GOT3 (cell line): Measurements from ENCODE around the gene GNG4.

Experiments
- DNase-seq: peaks from one replicate; lab custom pipeline; 2025; ENCODE audit warnings: mixed read lengths; lab: John Stamatoyannopoulos, UW

Gene GNG4

DNA sequence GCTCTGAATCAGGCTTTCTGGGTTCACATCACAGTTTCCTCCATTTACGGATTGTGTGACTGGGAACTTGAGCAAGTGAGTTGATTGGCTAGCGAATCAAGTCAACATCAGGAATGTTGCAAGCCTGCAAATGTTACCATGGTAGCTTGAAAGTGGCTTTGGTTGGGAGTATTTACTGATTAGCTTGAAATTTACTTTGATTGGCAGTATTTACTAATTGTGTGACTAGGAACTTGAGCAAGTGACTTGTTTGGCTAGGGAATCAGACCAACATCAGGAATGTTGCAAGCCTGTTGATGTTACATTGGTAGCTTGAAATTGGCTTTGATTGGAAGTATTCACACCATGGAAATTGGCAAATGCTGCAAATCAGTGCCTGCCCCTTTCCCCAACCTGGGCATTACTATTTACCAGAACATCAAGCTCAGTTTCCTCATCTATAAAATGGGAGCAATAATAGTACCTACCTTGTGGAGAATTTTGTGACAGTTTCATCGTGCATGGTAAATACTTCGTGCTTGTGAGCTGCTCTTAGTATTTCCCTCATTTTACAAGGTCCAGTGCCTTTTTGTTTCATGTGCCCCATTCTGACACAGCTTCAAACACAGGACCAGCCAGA, 122.3 kb downstream of the GNG4 start:
- no peak for DNase-seq

DNA sequence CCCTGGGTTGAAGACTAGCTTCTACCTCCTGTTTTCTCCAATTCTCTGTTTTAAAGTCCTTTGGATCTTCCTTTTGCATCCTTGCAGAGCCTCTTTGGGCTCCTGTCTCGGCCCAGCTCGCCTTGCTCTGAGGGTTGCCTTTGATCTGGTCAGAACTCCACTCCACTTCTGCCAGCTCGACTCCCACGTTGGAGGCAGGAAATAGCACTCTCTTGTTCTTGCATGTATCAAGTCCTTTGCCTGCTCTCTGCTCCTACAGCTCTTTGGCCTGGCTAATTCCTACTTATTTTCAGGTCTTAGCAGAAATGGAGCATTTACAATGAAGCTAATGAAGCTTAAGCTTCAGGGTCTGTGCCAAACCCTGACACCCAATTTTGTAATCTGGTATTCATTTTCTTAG, 124.3 kb downstream of the GNG4 start:
- DNase-seq = no peak

DNA sequence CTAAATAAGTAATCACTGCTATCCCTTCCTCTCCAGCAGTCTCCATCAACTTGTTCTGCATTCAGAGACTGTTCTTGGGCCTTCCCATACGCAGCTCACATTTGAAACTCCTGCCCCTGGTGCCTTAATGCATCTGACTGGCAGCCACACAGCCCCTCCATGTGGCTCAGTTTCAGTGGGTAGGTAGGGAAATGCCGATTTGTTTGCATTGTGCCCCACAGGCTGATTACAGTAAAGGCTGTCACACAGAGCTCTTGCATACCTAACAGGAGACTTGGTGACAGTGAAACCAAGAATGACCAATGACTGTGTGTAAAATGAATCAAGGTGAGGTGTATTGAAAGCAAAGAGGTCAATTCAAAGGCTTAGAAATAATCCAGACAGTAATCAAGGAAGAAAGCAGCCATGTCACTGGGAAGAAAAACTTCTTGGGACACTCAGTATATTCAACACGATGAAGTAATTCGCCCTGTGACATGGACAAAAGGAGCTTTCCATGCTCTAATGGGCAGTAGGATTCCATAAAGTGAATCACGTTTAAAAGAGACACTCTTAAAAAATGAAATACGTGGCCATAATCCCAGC, 132.6 kb downstream of the GNG4 start:
- DNase-seq = no peak

DNA sequence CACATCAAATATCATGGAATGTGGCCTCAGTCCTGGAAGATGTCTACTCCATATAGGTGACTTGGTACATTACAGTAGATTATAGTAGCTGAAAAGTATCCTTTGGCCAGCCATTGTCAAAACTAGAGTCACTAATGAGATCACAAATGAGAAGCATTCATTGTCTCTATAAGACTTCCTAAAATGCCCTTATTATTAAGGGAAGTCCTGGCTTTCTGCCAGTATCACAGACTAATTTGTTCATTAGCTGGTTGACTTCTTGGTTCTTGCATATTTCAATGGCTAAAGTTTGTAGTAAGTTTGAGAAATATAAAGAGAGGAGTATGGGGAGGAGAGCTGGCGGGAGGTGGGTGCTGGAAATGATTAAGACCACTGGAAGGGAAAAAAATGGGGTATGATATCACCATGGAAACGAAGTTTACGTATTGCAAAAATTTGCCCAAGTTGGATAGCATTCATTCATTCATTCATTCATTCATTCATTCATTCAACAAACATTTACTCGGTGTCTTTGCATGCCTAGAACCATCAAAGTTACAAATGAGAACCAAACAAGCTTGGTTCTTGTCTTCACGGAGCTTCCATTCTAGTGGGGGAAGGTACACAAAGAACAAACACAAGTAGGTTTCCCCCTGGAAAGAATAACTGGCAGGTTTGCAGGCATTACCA, 133.6 kb downstream of the GNG4 start:
- no peak for DNase-seq

DNA sequence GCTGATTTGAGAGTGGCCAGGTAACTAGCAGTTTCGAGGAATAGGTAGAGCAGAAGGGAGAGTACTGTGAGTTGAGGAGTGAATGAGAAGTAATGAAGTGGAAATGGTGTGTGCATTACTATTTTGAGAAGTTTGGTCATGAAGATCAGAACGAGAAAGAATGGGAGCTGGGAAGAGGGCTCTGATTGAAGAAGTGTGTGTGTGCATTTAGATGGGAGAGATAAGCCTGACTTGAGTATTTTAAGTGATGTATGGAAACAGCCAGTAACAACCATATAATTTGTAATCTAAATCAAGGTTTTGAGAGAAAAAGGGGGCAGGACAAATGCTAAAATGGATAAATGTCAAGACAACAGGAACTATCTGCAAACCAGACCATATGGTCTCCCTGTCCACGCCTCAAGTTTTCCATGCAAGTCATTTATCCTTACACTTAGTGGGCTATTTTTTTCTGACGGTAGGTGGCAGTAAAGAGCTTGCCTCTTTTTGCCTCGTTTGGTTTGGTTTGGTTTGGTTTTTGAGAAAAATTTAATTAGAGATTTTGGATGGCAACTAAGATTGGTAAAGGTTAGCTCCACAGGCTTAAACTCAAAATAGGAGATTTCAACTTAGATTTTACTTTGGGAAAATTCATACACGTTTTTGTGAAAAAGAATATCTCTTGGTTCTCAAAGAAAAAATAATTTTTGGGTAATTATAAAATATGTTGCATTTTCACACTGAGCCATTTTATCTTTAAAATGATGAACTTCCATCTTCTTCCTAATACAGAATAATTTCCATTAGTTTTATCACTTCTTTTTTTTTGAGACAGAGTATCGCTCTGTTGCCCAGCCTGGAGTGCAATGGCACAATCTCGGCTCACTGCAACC, 135.9 kb downstream of the GNG4 start:
- DNase-seq = no peak

GRCh38 chr1:235511470-235512240, 137.9 kb downstream of the GNG4 start:
- DNase-seq = no peak

- no peak for DNase-seq
Measured at GRCh38 chr1:235510823-235511222, 138.8 kb downstream of the GNG4 start.

DNA sequence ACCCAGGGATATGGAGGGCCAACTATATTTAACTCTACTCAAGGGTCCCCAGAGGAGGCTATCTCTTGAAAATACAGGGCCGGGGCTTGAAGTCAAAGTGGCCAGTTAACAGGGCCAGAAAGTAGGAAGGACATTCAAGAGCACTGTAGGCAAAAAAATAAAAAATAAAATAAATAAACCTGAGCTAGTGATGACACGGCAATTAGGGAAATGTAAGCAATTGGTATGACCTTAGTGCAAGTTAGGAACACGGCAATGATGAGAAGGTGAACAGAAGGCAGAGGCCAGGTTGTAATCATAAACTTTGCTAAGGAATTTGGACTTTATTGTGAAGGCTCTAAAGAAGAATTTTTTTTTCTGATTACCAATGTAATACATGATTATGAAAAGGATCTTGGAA, 142.0 kb downstream of the GNG4 start:
- DNase-seq = no peak

DNA sequence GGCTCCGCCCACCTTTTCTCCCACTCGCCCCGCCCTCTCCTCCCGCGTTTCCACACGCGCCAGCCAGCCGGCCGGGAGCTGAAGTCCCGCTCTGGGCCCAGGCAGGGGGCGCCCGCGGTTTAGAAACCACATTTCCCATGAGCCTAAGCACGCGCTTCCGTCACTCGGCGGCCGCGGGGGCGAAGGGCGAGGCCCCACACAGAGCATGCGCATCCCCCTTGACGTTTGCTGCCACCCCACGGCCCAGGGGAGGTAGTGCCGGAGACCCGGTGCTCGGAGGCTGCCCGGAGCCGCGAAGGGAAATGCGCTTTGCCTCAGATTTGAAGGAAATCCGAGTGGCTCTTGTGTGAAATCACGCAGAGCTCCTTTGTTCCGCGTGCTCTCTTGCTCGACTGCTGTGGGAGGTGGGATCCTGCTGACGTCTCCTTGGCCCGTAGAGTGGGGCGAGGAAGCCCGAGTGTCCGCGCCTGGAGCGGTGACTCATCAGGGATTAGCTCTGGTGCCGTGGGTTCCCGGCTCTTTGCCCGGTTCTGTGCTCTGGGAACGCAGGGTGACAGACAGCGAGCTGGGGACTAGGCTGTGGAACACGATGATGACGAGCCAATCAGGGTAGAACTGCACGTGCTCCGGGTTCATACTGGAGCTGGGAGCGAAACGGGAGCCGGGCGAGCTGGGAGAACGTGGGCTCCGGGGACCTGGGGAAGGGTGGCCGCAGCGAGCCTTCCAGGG, 144.9 kb downstream of the GNG4 start:
- peak; percentile 99 for DNase-seq

DNA sequence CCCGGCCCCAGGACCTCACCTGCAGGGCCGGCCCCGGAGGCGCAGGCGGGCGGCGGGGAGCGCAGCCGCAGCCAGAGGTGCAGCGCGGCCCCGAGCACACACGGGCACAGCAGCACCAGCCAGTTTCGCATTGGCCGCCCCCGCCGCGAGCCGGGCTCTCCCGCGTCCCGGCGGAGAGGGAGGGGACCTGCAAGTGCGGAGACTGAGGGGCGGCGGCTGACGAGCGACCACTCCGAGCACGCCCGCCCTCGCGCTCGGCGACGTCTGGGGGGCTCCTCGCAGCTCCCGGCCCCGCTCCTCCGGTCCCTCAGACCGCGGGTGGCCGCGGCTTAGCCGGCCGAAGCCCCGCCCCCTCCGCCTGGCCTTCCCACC, 145.5 kb downstream of the GNG4 start, which contains the start of gene B3GALNT2:
Gene B3GALNT2 (minus strand): TSS at position 331 of the 372 bp plus-strand sequence. CDS start 200 bp downstream, at position 131.
- no peak for DNase-seq

GRCh38 chr1:235503403-235504121, 146.0 kb downstream of the GNG4 start:
- no peak for DNase-seq

DNA sequence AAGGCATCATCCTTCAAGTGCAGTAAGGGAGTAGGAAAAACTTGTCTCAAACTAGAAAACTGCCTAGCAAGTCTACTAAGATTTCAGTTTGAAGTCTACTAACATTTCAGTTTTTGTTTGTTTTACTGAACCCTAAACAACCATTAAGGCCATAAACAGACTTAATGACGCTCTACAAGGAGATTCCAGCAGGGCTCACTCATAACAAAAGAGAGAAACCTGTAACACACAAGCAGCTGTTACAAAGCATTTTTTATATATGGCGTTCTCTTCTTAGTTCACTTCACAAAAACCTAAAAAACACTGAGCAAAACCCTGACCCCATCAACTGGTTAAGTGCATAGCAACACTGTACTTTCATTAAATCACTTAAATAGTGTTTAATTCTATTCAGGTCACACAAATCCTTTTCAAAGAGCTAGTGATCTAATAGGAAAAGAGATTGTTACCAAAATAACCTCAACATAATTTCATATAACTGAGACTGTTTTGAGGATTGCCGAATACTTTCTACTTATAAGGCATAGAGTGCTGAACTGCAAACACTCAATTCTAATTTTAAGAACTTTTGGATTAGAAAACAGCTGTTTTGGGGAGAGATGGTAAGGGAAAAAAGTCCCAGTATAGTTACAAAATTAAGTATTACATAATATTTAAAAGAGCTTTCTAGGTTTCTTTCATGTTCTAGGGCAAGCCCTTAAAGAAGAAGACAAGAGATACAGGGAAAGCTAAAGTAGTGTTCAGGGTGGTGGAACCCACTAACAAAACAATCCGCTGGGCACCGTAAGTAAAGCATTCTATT, 146.8 kb downstream of the GNG4 start:
- DNase-seq = no peak

DNA sequence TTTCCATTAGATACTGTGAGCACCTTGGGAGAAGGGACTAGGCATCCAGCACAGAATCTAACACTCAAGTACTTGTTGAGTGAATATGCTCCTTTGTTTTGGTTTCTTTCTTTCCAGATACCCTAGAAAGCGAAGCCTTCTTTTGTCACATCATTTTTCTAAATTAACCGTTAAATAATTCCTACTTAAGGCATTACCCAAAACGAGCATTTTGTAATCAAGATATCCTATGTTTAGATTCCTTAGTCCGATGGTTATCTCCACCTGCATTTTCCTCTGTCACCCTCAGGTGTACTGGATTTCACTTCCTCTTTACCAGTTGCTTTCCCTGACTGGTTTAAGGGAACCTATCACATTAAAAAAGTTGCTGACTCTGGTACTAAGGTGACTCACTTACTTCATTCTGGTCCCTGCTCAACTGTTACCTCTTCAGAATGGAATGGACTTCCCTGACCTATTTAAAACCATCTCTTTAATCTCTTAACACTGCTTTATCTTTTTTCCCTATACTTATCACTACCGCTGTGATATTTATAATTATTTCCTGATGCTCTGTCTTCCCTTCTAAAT, 148.5 kb downstream of the GNG4 start:
- DNase-seq = no peak
